Ecto neural progenitor cell (in vitro differentiated cells): ENCODE data around the gene CRB2.
"Not testable (repeated sequence)": the region's sequence is repeated elsewhere in the genome, so short reads cannot be mapped to it uniquely, and the experiment has no call there.

Source experiments
- DNase-seq: peaks from one replicate; pipeline ENCODE4 v3.0.0-alpha.2; 2018; ENCODE audit warnings: low spot score

CRB2 gene

GRCh38 chr9:123329329-123329955 lies 26.6 kb upstream of the CRB2 start:
- no peak for DNase-seq

- no peak for DNase-seq
These were observed 24.5 kb upstream of the CRB2 start for GRCh38 chr9:123331346-123332060.

- DNase-seq, result not testable (repeated sequence)
These were observed 22.8 kb upstream of the CRB2 start for GRCh38 chr9:123333058-123333669.

GRCh38 chr9:123334639-123335038 lies 21.4 kb upstream of the CRB2 start:
- DNase-seq, result no peak

GRCh38 chr9:123335193-123335985 lies 20.6 kb upstream of the CRB2 start:
- no peak for DNase-seq

- no peak for DNase-seq
These were observed 20.0 kb upstream of the CRB2 start for GRCh38 chr9:123335986-123336329.

GRCh38 chr9:123336449-123336848 lies 19.5 kb upstream of the CRB2 start:
- no peak for DNase-seq

GRCh38 chr9:123336959-123337358 lies 19.0 kb upstream of the CRB2 start:
- no peak for DNase-seq

- DNase-seq, result no peak
These were observed 18.0 kb upstream of the CRB2 start for GRCh38 chr9:123337971-123338370.

GRCh38 chr9:123338710-123339665 lies 17.0 kb upstream of the CRB2 start:
- DNase-seq, result no peak

- no peak for DNase-seq
These were observed 16.1 kb upstream of the CRB2 start for GRCh38 chr9:123339666-123340510.

GRCh38 chr9:123341816-123342215 lies 14.2 kb upstream of the CRB2 start:
- no peak for DNase-seq

- DNase-seq, result no peak
These were observed 13.8 kb upstream of the CRB2 start for GRCh38 chr9:123342247-123342646.

GRCh38 chr9:123343443-123344191 lies 12.4 kb upstream of the CRB2 start:
- no peak for DNase-seq

GRCh38 chr9:123344192-123344949 lies 11.6 kb upstream of the CRB2 start:
- DNase-seq, result no peak

- DNase-seq, result no peak
These were observed 10.4 kb upstream of the CRB2 start for GRCh38 chr9:123345567-123345955.

- no peak for DNase-seq
These were observed 10.0 kb upstream of the CRB2 start for GRCh38 chr9:123346026-123346425.

- DNase-seq, result no peak
These were observed 9.2 kb upstream of the CRB2 start for GRCh38 chr9:123346826-123347225.
